Measurements from ENCODE around the gene HNRNPUL1. TPM values are rescaled to one million over a fixed set of nuclear protein-coding genes. Genes with fewer than 3 reads are reported as not detected.

Gene HNRNPUL1
- total RNA-seq, 1 experiment from 2014 or later, result 315 TPM

DNA sequence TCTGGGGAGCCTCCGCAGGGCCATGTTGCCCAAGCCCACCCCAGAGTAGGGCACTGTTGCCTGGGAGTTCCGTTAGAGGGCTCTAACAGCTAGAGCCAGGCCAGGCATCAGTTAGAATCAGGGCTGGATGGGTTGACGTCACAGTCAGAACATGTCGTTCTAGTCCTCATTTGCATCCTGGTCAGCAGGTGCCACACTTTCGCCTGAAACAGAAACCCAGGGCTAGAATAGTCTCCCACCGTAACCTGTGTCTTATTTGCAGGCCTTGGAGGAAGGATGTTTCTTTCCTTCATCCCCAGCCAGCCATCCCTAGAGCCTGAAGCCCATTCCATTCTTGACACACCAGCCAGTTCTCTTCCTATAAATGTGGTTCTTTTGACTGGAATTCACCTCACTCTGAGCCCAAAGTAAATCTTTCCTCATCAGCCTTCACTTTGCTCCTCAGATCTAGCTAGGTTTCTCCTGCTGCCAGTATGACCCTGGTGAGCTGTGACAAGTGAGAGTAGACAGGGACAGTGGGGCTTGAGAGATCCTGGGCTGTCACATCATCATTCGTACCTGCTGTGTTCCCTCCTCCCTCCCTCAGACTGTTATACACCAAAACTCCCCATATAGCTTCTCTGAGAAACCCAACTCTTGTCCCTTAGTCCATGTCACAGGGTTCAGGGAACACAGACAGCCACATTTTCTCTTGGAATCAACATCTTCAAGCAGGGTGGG, 33.6 kb downstream of the HNRNPUL1 start:
- H3K9ac ChIP-seq (ENCODE audit: extremely low read depth, insufficient read length, low read length), result no peak overlapping the region
- no peak overlapping the region for H2AK5ac ChIP-seq (ENCODE audit: insufficient read length, low read length)
- DNase-seq, result no peak
- no peak overlapping the region for H2BK20ac ChIP-seq (ENCODE audit: low read depth, low read length, poor library complexity, severe bottlenecking)
- no peak overlapping the region for H3K23ac ChIP-seq (ENCODE audit: insufficient read length, low read depth, low read length)
- WGBS (ENCODE audit: extremely low coverage, insufficient read length, low lambda C conversion rate), result no CpG with 5 or more reads among the region's 7 CpGs
- no peak overlapping the region for H2BK5ac ChIP-seq (ENCODE audit: insufficient read length, low read length)
- no peaks in the 10 kb centered on the region for H4K20me1 ChIP-seq (ENCODE audit: control insufficient read depth, insufficient read depth, insufficient read length)
- H3K4me1 ChIP-seq (ENCODE audit: insufficient read depth, low read length), result no peaks in the 10 kb centered on the region
- no peak overlapping the region for H2BK12ac ChIP-seq (ENCODE audit: insufficient read length, low read depth, low read length)
- no peak overlapping the region for H2BK15ac ChIP-seq (ENCODE audit: low read depth, low read length)
- H3T11ph ChIP-seq (ENCODE audit: low read length), result no peak overlapping the region
- H3K27ac ChIP-seq (ENCODE audit: insufficient read length, low read depth, low read length), result no peak overlapping the region
- H3K79me1 ChIP-seq (ENCODE audit: insufficient read depth, low read depth, low read length, poor library complexity, severe bottlenecking), result no peaks in the 10 kb centered on the region
- H3K4me3 Mint-ChIP-seq, result no peak overlapping the region
- H3K27ac Mint-ChIP-seq, result peak overlapping the region in 2 of 3 experiments; percentile 8 to 77; a peak in 3 of 7 replicates
- peaks cover 67 to 100% (median 97%) of the 10 kb centered on the region in 3 experiments; a peak in 6 of 7 replicates for H3K36me3 Mint-ChIP-seq (ENCODE audit: insufficient read depth in 1 of 3, low read depth in 3 of 3)
- H3K27me3 ChIP-seq (ENCODE audit: insufficient read depth, low read length), result no peaks in the 10 kb centered on the region; the same call in 1 of the 2 replicates
- no peak overlapping the region for H3K14ac ChIP-seq (ENCODE audit: insufficient read depth, low read length)
- TF ChIP-seq, protein P1, sequence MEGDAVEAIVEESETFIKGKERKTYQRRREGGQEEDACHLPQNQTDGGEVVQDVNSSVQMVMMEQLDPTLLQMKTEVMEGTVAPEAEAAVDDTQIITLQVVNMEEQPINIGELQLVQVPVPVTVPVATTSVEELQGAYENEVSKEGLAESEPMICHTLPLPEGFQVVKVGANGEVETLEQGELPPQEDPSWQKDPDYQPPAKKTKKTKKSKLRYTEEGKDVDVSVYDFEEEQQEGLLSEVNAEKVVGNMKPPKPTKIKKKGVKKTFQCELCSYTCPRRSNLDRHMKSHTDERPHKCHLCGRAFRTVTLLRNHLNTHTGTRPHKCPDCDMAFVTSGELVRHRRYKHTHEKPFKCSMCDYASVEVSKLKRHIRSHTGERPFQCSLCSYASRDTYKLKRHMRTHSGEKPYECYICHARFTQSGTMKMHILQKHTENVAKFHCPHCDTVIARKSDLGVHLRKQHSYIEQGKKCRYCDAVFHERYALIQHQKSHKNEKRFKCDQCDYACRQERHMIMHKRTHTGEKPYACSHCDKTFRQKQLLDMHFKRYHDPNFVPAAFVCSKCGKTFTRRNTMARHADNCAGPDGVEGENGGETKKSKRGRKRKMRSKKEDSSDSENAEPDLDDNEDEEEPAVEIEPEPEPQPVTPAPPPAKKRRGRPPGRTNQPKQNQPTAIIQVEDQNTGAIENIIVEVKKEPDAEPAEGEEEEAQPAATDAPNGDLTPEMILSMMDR (conservative IDR thresholded peaks at IDR 0.05), result no peak
- H3K9me3 Mint-ChIP-seq, result no peaks in the 10 kb centered on the region
- no peak overlapping the region for H3K4me2 ChIP-seq (ENCODE audit: insufficient read depth, insufficient read length, low read length)
- H3K4me1 Mint-ChIP-seq, result no peaks in the 10 kb centered on the region
- H3K27me3 Mint-ChIP-seq (ENCODE audit: low read depth), result no peaks in the 10 kb centered on the region
- H3K23me2 ChIP-seq (ENCODE audit: insufficient read length, low read depth, low read length, poor library complexity, severe bottlenecking), result no peaks in the 10 kb centered on the region
- H4K8ac ChIP-seq (replicated peaks; ENCODE audit: insufficient read length, low read depth, low read length), result no peak overlapping the region
- no peaks in the 10 kb centered on the region for H3K79me2 ChIP-seq (ENCODE audit: insufficient read depth, low read length)
- no peak overlapping the region for H3K4ac ChIP-seq (ENCODE audit: low read depth, low read length)
- H3K56ac ChIP-seq (ENCODE audit: insufficient read length, low read depth, low read length), result no peak overlapping the region
- H2BK120ac ChIP-seq (ENCODE audit: low read depth, low read length, poor library complexity, severe bottlenecking), result no peak overlapping the region
- H2AFZ ChIP-seq (ENCODE audit: low read length), result no peak overlapping the region
- no peaks in the 10 kb centered on the region for H3K9me3 ChIP-seq (ENCODE audit: control insufficient read depth, low read depth, low read length)
- H4K91ac ChIP-seq (ENCODE audit: insufficient read length, low read depth, low read length), result no peak overlapping the region
- H4K5ac ChIP-seq (ENCODE audit: insufficient read length, low read depth, low read length), result no peak overlapping the region
- H3K18ac ChIP-seq (ENCODE audit: insufficient read length, low read depth, low read length), result no peak overlapping the region

Data from H9 (cell line).